H9 (cell line): ENCODE results near the gene PHF21A. TPM values are rescaled to one million over a fixed set of nuclear protein-coding genes. Genes with fewer than 3 reads are reported as not detected.

Experiments
- DNase-seq: peaks from one replicate; pipeline ENCODE4 v3.0.0-alpha.2; 2017
- H2AFZ ChIP-seq: one replicate; pipeline ENCODE4 v1.6.1; 2013; ENCODE audit warnings: mild to moderate bottlenecking, low read length, control low read depth, moderate library complexity
- H2AK5ac ChIP-seq: 2 replicates; pipeline ENCODE4 v1.6.1; 2013; ENCODE audit warnings: low read length, control low read depth, mixed read lengths; ENCODE audit not compliant: insufficient read length
- H2BK120ac ChIP-seq: one replicate; pipeline ENCODE4 v1.6.1; 2013; ENCODE audit warnings: low read depth, mild to moderate bottlenecking, low read length, control low read depth, inconsistent platforms; ENCODE audit not compliant: poor library complexity, severe bottlenecking
- H2BK12ac ChIP-seq: 2 replicates; pipeline ENCODE4 v1.6.1; 2013; ENCODE audit warnings: low read length, control low read depth, mixed read lengths, low read depth; ENCODE audit not compliant: insufficient read length
- H2BK15ac ChIP-seq: 2 replicates; pipeline ENCODE4 v1.6.1; 2013; ENCODE audit warnings: low read depth, low read length, control low read depth
- H2BK20ac ChIP-seq: one replicate; pipeline ENCODE4 v1.6.1; 2013; ENCODE audit warnings: low read depth, mild to moderate bottlenecking, low read length, control low read depth, inconsistent platforms; ENCODE audit not compliant: poor library complexity, severe bottlenecking
- H2BK5ac ChIP-seq: 2 replicates; pipeline ENCODE4 v1.6.1; 2013; ENCODE audit warnings: low read length, control low read depth, mixed read lengths; ENCODE audit not compliant: insufficient read length
- H3K14ac ChIP-seq: 2 replicates; pipeline ENCODE4 v1.6.1; 2013; ENCODE audit warnings: low read length, control low read depth; ENCODE audit not compliant: insufficient read depth
- H3K18ac ChIP-seq: 2 replicates; pipeline ENCODE4 v1.6.1; 2013; ENCODE audit warnings: low read depth, mild to moderate bottlenecking, mixed read lengths, low read length, control low read depth; ENCODE audit not compliant: insufficient read length
- H3K23ac ChIP-seq: 2 replicates; pipeline ENCODE4 v1.6.1; 2013; ENCODE audit warnings: low read length, control low read depth, mixed read lengths, low read depth; ENCODE audit not compliant: insufficient read length
- H3K23me2 ChIP-seq: 2 replicates; pipeline ENCODE4 v1.6.1; 2013; ENCODE audit warnings: low read depth, mild to moderate bottlenecking, mixed read lengths, low read length, control low read depth; ENCODE audit not compliant: insufficient read length, poor library complexity, severe bottlenecking
- H3K27ac ChIP-seq: 2 replicates; pipeline ENCODE4 v1.5.1; 2013; ENCODE audit warnings: low read length, control low read depth, mixed read lengths, low read depth; ENCODE audit not compliant: insufficient read length
- H3K27me3 ChIP-seq: 2 replicates; pipeline ENCODE4 v1.6.1; 2013; ENCODE audit warnings: low read length, control low read depth, inconsistent platforms; ENCODE audit not compliant: insufficient read depth
- H3K4ac ChIP-seq: 2 replicates; pipeline ENCODE4 v1.6.1; 2013; ENCODE audit warnings: low read depth, mild to moderate bottlenecking, control low read depth, inconsistent platforms, low read length, moderate library complexity
- H3K4me1 ChIP-seq: 2 replicates; pipeline ENCODE4 v1.6.1; 2013; ENCODE audit warnings: low read length, control low read depth, inconsistent platforms; ENCODE audit not compliant: insufficient read depth
- H3K4me2 ChIP-seq: 2 replicates; pipeline ENCODE4 v1.6.1; 2013; ENCODE audit warnings: low read length, control low read depth, mixed read lengths; ENCODE audit not compliant: insufficient read length, insufficient read depth
- H3K56ac ChIP-seq: 2 replicates; pipeline ENCODE4 v1.6.1; 2013; ENCODE audit warnings: low read depth, mild to moderate bottlenecking, mixed read lengths, low read length, control low read depth; ENCODE audit not compliant: insufficient read length
- H3K79me1 ChIP-seq: 2 replicates; pipeline ENCODE4 v1.6.1; 2013; ENCODE audit warnings: low read depth, mild to moderate bottlenecking, moderate library complexity, low read length, control low read depth, inconsistent platforms; ENCODE audit not compliant: insufficient read depth, poor library complexity, severe bottlenecking
- H3K79me2 ChIP-seq: 2 replicates; pipeline ENCODE4 v1.6.1; 2013; ENCODE audit warnings: low read length, control low read depth, inconsistent platforms; ENCODE audit not compliant: insufficient read depth
- H3K9ac ChIP-seq: 2 replicates; pipeline ENCODE4 v1.6.1; 2013; ENCODE audit warnings: low read length, control low read depth, mixed read lengths; ENCODE audit not compliant: insufficient read length; ENCODE audit errors: extremely low read depth
- H3K9me3 ChIP-seq: one replicate; pipeline ENCODE4 v1.6.1; 2013; ENCODE audit warnings: low read depth, low read length, inconsistent platforms; ENCODE audit not compliant: control insufficient read depth
- H3T11ph ChIP-seq: one replicate; pipeline ENCODE4 v1.6.1; 2013; ENCODE audit warnings: mild to moderate bottlenecking, low read length, control low read depth, inconsistent platforms
- H4K20me1 ChIP-seq: one replicate; pipeline ENCODE4 v1.6.1; 2013; ENCODE audit not compliant: control insufficient read depth, insufficient read length, insufficient read depth
- H4K5ac ChIP-seq: 2 replicates; pipeline ENCODE4 v1.6.1; 2013; ENCODE audit warnings: low read depth, mild to moderate bottlenecking, mixed read lengths, low read length, control low read depth; ENCODE audit not compliant: insufficient read length
- H4K8ac ChIP-seq: replicated peaks from 2 replicates; pipeline ENCODE4 v1.6.1; 2013; ENCODE audit warnings: low read length, control low read depth, mixed read lengths, low read depth; ENCODE audit not compliant: insufficient read length
- H4K91ac ChIP-seq: 2 replicates; pipeline ENCODE4 v1.6.1; 2013; ENCODE audit warnings: low read depth, mild to moderate bottlenecking, moderate library complexity, mixed read lengths, low read length, control low read depth; ENCODE audit not compliant: insufficient read length
- H3K27ac Mint-ChIP-seq, 3 experiments: 2 replicates in 2 of 3; 3 replicates in 1 of 3; pipeline ENCODE4 v1.8.0; 2020 to 2021; ENCODE audit warnings: mixed read lengths in 3 of 3, mild to moderate bottlenecking in 1 of 3, moderate library complexity in 1 of 3
- H3K27me3 Mint-ChIP-seq: 2 replicates; pipeline ENCODE4 v1.8.0; 2021; ENCODE audit warnings: low read depth, mild to moderate bottlenecking, moderate library complexity, mixed read lengths
- H3K36me3 Mint-ChIP-seq, 3 experiments: 2 replicates in 2 of 3; 3 replicates in 1 of 3; pipeline ENCODE4 v1.8.0; 2020 to 2021; ENCODE audit warnings: low read depth in 3 of 3, mixed read lengths in 3 of 3; ENCODE audit not compliant: insufficient read depth in 1 of 3
- H3K4me1 Mint-ChIP-seq, 2 experiments: 2 replicates each; pipeline ENCODE4 v1.8.0; 2020; ENCODE audit warnings: mixed read lengths in 2 of 2
- H3K4me3 Mint-ChIP-seq, 2 experiments: 2 replicates in 1 of 2; 3 replicates in 1 of 2; pipeline ENCODE4 v1.8.0; 2020 to 2021; ENCODE audit warnings: mild to moderate bottlenecking in 2 of 2, mixed read lengths in 2 of 2, moderate library complexity in 1 of 2
- H3K9me3 Mint-ChIP-seq, 2 experiments: 2 replicates in 1 of 2; 3 replicates in 1 of 2; pipeline ENCODE4 v1.8.0; 2020; ENCODE audit warnings: mild to moderate bottlenecking in 2 of 2, mixed read lengths in 2 of 2, moderate library complexity in 1 of 2
- WGBS: extraction: QIAGEN DNeasy Blood & Tissue Kit; methylation state at CpG from one replicate; pipeline ENCODE4 v1.1.7; 2013; ENCODE audit warnings: missing lambda C conversion rate, low lambda C conversion rate, mixed read lengths; ENCODE audit not compliant: insufficient read length; ENCODE audit errors: extremely low coverage; 5-methylcytosine and 5-hydroxymethylcytosine counted together
- total RNA-seq: library from RNA; stranded (reverse); gene quantifications from 2 replicates; pipeline ENCODE4 v1.2.1, GENCODE V29; 2021
- TF ChIP-seq, protein P1 (sequence below): fragments of 200-600 bp; sonication (generic); conservative IDR thresholded peaks from 3 replicates; pipeline ENCODE4 v1.8.0; 2021; ENCODE audit warnings: antibody characterized with exemption, mild to moderate bottlenecking

Gene PHF21A
- total RNA-seq, 1 experiment from 2014 or later: 33.8 TPM

DNA sequence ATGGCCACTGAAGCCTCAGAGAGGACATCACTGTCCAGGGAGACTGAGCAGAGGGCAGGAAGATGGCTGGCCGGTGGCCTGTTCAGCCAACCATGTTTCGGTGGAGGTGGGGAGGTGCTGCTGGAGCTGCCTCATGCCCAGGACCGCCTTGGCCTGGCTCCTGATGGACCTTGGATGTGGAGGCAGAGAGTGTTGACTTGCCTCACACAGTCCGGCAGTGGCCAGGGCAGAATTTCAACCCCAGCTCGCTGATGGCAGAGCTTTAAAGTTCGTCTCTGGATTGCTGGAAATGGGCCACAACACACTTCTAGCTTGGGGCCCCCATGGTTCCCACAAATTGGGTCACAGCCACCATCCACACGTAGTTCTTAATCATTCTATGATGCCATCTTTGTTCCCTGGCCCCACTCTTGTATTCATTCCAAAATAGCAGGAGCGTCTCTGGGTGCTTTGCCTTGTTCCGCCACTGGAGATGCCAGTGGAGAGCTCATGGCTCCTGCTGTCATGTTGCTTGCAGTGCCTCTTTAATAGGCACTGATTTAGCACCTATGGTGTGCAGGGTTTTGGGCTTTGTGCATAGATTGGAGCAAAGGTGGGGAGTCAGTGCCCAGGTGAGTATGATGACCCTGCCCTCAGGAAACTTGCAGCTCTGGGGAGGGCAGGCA lies 230.2 kb downstream of the PHF21A start:
- H2BK5ac ChIP-seq: no peak overlapping the region
- no peaks in the 10 kb centered on the region for H3K27me3 ChIP-seq
- Mint-ChIP-seq H3K36me3 (peaks cover 0 to 7% (median 0%) of the 10 kb centered on the region in 3 experiments; a peak in 3 of 7 replicates), H3K9me3 (no peaks in the 10 kb centered on the region; a peak in 1 of 5 replicates), H3K4me3 (no peak overlapping the region), H3K27ac (peak overlapping the region in 1 of 3 experiments; percentile 49; a peak in 2 of 7 replicates), H3K4me1 (peaks cover 25 to 35% of the 10 kb centered on the region in 2 experiments), H3K27me3 (no peaks in the 10 kb centered on the region; the same call in 1 of the 2 replicates)
- no peak overlapping the region for H3K4me2 ChIP-seq
- H4K5ac ChIP-seq: no peak overlapping the region
- H3K4ac ChIP-seq: no peak overlapping the region
- H4K8ac ChIP-seq: no peak overlapping the region
- no peak overlapping the region for H3K18ac ChIP-seq
- DNase-seq: no peak
- no peak overlapping the region for H2BK15ac ChIP-seq
- WGBS: no CpG with 5 or more reads among the region's 9 CpGs
- H3K9me3 ChIP-seq: no peaks in the 10 kb centered on the region
- H3K56ac ChIP-seq: no peak overlapping the region
- H3K14ac ChIP-seq: no peak overlapping the region
- H2BK120ac ChIP-seq: no peak overlapping the region
- H3K9ac ChIP-seq: no peak overlapping the region
- H3K23me2 ChIP-seq: no peaks in the 10 kb centered on the region
- peaks cover 2% of the 10 kb centered on the region; the same call in 1 of the 2 replicates for H3K4me1 ChIP-seq
- TF ChIP-seq, protein P1, sequence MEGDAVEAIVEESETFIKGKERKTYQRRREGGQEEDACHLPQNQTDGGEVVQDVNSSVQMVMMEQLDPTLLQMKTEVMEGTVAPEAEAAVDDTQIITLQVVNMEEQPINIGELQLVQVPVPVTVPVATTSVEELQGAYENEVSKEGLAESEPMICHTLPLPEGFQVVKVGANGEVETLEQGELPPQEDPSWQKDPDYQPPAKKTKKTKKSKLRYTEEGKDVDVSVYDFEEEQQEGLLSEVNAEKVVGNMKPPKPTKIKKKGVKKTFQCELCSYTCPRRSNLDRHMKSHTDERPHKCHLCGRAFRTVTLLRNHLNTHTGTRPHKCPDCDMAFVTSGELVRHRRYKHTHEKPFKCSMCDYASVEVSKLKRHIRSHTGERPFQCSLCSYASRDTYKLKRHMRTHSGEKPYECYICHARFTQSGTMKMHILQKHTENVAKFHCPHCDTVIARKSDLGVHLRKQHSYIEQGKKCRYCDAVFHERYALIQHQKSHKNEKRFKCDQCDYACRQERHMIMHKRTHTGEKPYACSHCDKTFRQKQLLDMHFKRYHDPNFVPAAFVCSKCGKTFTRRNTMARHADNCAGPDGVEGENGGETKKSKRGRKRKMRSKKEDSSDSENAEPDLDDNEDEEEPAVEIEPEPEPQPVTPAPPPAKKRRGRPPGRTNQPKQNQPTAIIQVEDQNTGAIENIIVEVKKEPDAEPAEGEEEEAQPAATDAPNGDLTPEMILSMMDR: 0 out of 3 replicates have a peak, but pooled peaks have one; percentile 20
- H2AK5ac ChIP-seq: no peak overlapping the region
- H4K20me1 ChIP-seq: no peaks in the 10 kb centered on the region
- no peak overlapping the region for H4K91ac ChIP-seq
- no peak overlapping the region for H3T11ph ChIP-seq
- no peak overlapping the region for H3K23ac ChIP-seq
- H3K27ac ChIP-seq: no peak overlapping the region
- H2BK12ac ChIP-seq: no peak overlapping the region
- H3K79me2 ChIP-seq: no peaks in the 10 kb centered on the region
- H2BK20ac ChIP-seq: no peak overlapping the region
- H3K79me1 ChIP-seq: no peaks in the 10 kb centered on the region
- no peak overlapping the region for H2AFZ ChIP-seq
